Measurements from ENCODE around the gene CLK1.

The CLK1 gene

GRCh38 chr2:200864176-200865034 is at the start of gene CLK1:
TSS of gene CLK1 (minus strand) at chr2:200864658. CDS start at chr2:200861862, 2,796 bp downstream.
- peak; percentile 85 for ATAC-seq
- TF ChIP-seq TOX (CRISPR knock-in tag; IDR thresholded peaks at IDR 0.05; ENCODE audit: borderline replicate concordance) (peak; percentile 51; the same call in 1 of the 2 replicates), PPARA (CRISPR knock-in tag; IDR thresholded peaks at IDR 0.05; ENCODE audit: borderline replicate concordance) (no peak), ZFP3 (CRISPR knock-in tag; IDR thresholded peaks at IDR 0.05) (0 out of 2 replicates have a peak, but pooled peaks have one; percentile 38), RARB (CRISPR knock-in tag; IDR thresholded peaks at IDR 0.05) (peak; percentile 10; the same call in 1 of the 2 replicates)

GRCh38 chr2:200913654-200914053 is 49.2 kb upstream of the CLK1 start:
- peak; percentile 58; the same call in 1 of the 3 replicates for ATAC-seq
- TF ChIP-seq ZNF565 (CRISPR knock-in tag; conservative IDR thresholded peaks at IDR 0.05; ENCODE audit: low read depth) (no peak), BACH2 (CRISPR knock-in tag; IDR thresholded peaks at IDR 0.05; ENCODE audit: borderline replicate concordance) (no peak), PPARA (CRISPR knock-in tag; IDR thresholded peaks at IDR 0.05; ENCODE audit: borderline replicate concordance) (no peak), TOX (CRISPR knock-in tag; IDR thresholded peaks at IDR 0.05; ENCODE audit: borderline replicate concordance) (no peak)

- no peak for ATAC-seq
- no peak for TF ChIP-seq ZNF565 (CRISPR knock-in tag; conservative IDR thresholded peaks at IDR 0.05; ENCODE audit: low read depth)
These were observed 45.5 kb upstream of the CLK1 start for GRCh38 chr2:200909958-200910357.

- peak; percentile 89 for ATAC-seq
- TF ChIP-seq CSRNP3 (CRISPR knock-in tag; IDR thresholded peaks at IDR 0.05) (no peak), CSDC2 (CRISPR knock-in tag; IDR thresholded peaks at IDR 0.05) (no peak), SNAI2 (CRISPR knock-in tag; IDR thresholded peaks at IDR 0.05) (no peak), ZFP30 (CRISPR knock-in tag; IDR thresholded peaks at IDR 0.05) (no peak), ARNTL (CRISPR knock-in tag; IDR thresholded peaks at IDR 0.05; ENCODE audit: borderline replicate concordance, low read depth) (no peak), CREB5 (CRISPR knock-in tag; IDR thresholded peaks at IDR 0.05; ENCODE audit: low read depth) (no peak), TOX (CRISPR knock-in tag; IDR thresholded peaks at IDR 0.05; ENCODE audit: borderline replicate concordance) (no peak), ISL1 (CRISPR knock-in tag; IDR thresholded peaks at IDR 0.05) (no peak), ESRRG (CRISPR knock-in tag; IDR thresholded peaks at IDR 0.05) (no peak), TCF4 (CRISPR knock-in tag; IDR thresholded peaks at IDR 0.05; ENCODE audit: borderline replicate concordance) (no peak), ZNF565 (CRISPR knock-in tag; conservative IDR thresholded peaks at IDR 0.05; ENCODE audit: low read depth) (no peak), OSR1 (CRISPR knock-in tag; IDR thresholded peaks at IDR 0.05) (no peak), ZNF8 (CRISPR knock-in tag; IDR thresholded peaks at IDR 0.05) (no peak), ZFP3 (CRISPR knock-in tag; IDR thresholded peaks at IDR 0.05) (no peak), BACH2 (CRISPR knock-in tag; IDR thresholded peaks at IDR 0.05; ENCODE audit: borderline replicate concordance) (no peak), POU6F1 (CRISPR knock-in tag; IDR thresholded peaks at IDR 0.05; ENCODE audit: borderline replicate concordance, low read depth) (no peak), ZC3H10 (CRISPR knock-in tag; IDR thresholded peaks at IDR 0.05) (no peak), ZNF70 (CRISPR knock-in tag; IDR thresholded peaks at IDR 0.05) (no peak), RARB (CRISPR knock-in tag; IDR thresholded peaks at IDR 0.05) (no peak)
These were observed 41.3 kb upstream of the CLK1 start for GRCh38 chr2:200905618-200906296.

- TF ChIP-seq ZNF8 (CRISPR knock-in tag; IDR thresholded peaks at IDR 0.05) (no peak), PPARA (CRISPR knock-in tag; IDR thresholded peaks at IDR 0.05; ENCODE audit: borderline replicate concordance) (no peak), ZFP3 (CRISPR knock-in tag; IDR thresholded peaks at IDR 0.05) (no peak), CREB5 (CRISPR knock-in tag; IDR thresholded peaks at IDR 0.05; ENCODE audit: low read depth) (no peak)
- ATAC-seq, result peak; percentile 97
These were observed 37.1 kb upstream of the CLK1 start for GRCh38 chr2:200901459-200902072.

Data from SK-N-SH treated with all-trans-retinoic acid at 6 μM for 48 hours (cell line).